NOMO-1 treated with dmso at 0.1 percent for 144 hours (cell line): ENCODE data around the gene DNAH17.
"Not testable (repeated sequence)": the region's sequence is repeated elsewhere in the genome, so short reads cannot be mapped to it uniquely, and the experiment has no call there.

Source experiments
- DNase-seq: peaks from one replicate; lab custom pipeline; 2025; ENCODE audit not compliant: unreplicated experiment; lab: John Stamatoyannopoulos, UW

DNAH17 gene

DNA sequence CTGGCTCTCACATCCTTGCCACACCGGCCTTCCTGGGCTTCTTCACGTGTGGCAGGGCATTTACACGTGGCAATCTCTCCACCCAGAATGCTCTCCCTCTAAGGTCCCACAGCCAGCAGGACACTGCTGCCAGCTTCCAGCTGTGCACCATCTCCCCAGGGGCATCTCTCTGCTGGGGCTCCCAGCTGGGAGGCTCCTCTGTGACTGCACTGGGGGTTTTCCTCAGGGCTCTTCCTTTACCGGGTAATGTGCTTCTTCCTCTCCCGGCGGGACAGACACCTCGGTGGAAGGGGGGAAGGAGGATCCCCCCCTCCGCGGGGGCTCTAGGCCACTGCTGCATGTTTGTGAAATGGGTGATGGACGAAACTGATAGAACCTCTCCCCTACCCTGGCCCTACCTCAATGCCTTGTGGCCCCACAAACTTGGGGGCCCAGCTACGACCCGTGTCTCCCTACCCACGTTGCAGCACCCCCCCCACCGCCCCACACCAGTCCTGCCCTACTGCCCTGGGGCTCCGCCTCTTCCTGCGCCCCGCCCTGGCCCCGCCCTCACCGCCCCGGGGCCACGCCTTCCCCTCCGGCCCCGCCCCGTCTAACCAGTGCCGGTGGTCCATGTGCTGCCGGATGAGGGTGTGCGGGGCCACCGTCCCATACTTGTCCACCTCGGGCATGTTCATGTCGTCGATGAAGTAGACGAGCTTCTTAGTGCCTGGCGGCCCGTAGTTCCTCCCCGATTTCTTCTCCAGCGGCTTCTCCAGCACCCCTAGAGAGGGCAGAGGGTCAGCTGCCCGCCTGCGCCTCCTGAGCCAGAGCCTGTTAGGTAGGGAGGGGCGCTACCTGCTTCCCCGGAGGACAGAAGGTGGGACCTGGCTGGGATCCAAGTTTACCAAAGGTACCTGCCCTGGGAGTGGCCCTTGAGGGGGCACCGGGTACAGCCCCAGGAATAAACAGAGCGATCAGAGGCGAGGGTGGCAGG is 92.6 kb downstream of the DNAH17 start:
- no peak for DNase-seq

DNA sequence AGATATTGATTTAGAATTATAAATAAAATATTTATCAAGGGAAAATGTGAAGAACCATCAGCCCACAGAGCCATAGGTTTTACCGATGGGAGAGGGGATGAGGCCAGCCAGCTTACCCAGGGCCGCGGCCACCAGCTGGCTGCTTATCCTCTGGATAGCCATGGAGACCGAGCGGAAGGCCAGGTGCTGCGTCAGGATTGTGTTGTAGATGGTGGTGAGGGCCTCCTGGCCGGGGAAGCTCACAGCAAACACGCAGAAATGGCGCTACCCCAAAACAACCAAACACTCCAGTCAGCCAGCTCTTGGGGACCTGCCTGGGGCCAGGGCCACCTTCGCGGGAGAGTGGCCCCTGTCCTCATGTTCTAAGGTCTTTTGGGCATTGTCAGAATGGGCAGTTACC is 97.8 kb downstream of the DNAH17 start:
- DNase-seq, result no peak

DNA sequence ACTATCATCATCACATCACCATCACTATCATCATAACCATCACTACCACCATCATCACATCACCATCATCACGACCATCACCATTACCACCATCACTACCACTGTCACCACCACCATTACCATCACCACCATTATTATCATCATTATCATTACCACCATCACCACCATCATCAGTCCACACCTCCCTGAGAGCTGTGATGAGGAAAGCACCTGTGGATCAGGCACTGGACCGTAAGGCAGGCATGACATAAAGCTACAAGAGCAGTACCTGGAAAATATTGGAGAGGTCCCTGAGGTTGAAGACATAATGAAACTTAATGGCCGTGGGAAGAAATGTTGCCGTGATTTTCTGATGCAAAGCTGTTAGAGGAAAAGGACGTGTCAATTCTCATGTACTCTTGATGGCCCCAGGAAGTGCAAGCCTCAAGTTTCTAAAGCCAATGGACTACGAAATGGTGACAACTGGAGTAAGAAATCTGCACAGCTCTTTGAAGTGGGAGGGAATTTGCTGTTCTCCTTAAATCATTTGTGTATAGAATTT is 98.4 kb downstream of the DNAH17 start:
- DNase-seq, result no peak

DNA sequence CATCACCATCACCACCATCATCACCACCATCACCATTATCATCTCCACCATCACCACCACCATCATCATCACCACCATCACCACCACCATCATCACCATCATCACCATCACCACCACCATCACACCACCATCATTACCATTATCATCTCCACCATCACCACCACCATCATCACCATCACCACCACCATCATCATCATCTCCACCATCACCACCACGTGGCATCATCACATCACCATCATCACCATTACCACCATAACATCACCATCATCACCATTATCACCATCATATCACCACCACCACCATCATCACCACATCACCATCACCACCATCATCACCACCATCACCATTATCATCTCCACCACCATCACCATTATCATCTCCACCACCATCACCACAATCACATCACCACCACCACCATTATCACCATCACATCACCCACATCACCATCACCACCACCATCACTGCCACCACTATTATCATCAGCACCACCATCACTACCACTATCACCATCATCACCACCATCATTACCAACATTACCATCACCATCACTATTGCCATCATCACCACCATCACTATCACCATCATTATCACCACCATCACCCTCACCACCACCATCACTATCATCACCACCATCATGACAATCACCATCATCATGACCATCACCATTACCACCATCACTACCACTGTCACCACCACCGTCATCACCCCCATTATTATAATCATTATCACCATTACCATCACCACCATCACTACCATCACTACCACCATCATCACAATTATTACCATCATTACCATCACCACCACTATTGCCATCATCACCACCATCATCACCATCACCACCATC is 99.1 kb downstream of the DNAH17 start:
- DNase-seq, result no peak

DNA sequence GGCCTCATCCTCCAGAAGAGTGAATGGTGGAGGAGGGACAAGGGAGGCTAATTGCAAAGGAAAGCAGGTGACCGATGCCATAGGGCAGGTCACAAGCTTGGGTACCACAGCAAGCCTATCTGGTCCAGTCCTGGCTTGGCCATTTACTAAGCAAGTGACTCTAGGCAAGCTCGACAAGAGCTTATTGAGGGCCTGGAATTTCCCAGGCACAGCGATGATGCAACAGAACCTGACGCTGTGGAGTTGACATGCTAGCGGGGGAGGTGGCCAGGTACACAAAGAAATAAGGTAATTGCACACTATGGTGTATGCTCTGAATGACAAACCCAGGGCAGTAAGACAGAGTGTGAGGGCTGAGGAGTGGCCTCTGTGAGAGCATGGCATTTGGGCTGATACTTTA is 100.2 kb downstream of the DNAH17 start:
- DNase-seq, result no peak

DNA sequence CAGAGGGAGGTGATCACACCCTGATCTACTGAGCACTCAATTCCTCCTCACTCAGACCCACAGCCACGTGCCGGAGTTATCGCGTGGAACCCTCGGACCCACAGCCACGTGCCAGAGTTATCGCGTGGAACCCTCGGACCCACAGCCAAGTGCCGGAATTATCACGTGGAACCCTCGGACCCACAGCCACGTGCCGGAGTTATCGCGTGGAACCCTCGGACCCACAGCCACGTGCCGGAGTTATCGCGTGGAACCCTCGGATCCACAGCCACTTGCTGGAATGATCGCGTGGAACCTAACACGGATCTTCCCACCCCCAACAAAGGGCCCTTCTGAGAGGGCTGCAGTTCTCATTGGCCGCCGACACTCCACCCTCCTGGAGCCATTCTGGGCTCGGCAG is 101.0 kb downstream of the DNAH17 start:
- DNase-seq, result no peak

DNA sequence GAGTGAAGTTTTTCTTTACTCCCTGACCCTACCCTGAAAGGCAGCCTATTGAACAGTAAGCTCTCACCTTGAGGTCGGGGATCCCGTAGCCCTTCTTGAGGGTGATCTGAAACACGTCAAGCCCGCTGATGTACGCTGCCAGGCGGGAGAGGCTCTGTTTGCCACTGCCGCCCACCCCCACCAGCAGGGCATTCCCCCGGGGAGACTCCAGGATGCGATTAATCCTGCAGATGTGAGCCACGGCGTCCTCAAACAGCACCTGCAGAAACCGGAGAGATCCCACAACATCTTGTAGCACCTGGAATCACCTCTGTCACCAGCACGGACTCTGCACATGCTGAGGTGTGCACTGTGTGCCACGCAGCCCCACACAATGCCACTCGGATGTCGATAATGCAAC is 102.0 kb downstream of the DNAH17 start:
- no peak for DNase-seq

DNA sequence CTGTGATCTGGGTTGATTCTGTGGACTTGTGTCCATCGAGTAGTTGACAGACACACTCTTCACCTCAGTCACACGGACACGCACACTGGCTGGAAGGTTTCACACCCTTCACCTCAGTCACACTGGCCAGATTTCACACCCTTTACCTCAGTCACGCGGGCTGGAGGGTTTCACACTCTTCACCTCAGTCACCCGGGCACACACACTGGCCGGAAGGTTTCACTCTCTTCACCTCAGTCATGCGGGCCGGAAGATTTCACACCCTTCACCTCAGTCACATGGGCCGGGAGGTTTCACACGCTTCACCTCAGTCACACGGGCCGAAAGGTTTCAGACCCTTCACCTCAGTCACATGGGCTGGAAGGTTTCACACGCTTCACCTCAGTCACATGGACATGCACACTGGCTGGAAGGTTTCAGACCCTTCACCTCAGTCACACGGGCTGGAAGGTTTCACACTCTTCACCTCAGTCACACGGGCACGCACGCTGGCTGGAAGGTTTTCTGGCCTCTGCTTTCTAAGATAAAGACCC is 102.5 kb downstream of the DNAH17 start:
- no peak for DNase-seq

DNA sequence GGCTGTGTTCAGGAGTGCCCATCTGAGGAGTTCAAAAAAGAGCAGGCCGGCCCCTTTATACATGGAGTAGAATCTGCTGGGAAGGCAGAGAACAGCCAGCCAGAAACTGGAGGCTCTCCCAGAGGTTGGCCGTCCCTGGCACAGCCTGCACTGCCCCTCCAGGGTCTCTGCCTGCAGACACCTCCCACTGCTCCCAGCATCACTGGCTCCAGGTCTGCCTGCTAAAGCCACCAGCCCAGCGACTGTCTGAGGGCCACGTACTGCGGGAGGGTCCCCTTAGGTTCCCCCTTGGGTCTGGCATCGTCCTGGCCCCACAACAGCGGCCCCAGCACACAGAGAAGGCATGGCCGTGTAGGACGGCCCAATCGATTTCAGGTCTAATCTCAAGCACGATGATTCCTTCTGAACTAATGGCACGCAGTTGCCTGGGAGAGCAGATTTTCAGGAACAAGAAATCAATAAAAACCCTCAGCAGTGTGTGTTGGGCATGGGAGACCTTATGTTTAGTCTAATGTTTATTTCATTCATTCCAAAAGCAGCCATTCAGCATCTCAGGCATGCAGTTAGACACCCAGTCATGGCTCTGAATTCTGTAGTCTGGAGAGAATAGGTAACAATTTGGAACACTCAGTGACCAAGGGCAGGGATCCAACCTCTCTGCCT is 103.1 kb downstream of the DNAH17 start:
- no peak for DNase-seq

DNA sequence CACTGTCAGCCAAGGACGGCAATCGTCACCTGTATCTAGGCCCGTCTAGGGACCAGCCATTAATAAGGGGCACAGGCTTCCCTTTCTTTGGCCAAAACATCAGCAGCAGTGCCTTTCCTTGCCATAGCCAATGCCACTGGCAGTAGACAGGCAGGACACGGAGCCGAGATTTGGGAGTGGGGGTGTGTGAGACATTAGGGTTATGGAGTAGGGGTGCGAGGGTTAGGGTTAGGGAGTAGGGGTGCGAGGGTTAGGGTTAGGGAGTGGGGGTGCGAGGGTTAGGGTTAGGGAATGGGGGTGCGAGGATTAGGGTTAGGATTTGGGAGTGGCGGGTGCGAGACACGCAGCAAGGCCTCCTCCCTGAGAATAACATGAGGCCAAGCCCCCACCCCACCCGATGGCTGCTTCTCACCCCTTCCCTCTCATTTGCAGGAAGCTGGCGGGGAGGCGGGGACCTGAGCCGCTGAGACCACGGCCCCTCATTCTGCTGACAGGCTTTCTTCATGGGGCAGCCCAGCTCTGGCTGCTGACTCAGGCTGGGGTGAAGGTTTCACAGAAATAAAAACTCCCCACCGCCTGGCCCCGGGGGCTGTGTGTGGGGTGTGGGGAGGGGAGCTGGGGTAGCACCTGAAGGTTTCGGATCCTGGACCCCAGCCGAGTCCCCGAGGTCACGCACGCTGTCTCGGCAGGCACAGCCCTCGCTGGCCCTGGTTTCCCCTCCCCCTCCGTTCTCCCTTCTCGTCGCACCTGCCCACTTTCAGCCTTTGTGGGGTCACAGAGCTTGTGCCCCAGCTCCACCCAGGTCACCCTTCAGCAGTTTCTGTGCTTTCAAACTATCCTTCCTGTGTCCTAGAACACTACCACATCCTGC is 104.9 kb downstream of the DNAH17 start:
- no peak for DNase-seq

DNA sequence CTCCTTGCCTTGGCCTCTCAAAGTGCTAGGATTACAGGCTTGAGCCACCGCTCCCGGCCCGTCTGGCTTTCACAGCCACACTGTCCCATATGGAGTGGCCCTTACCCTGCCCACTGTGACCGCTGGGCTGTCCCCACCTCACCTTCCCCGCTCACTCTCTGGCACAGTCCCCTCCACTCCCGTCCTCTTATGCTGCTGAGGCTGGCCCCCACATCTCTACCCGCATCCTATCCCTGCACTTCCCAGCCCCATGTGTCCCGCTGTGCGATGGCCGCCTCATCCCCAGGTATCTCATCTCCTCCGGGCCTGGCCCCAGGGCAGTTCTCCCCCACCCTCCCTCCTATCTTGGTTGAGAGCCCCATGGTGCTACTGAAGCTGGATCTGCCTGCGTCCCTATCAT is 105.6 kb downstream of the DNAH17 start:
- DNase-seq, result no peak

DNA sequence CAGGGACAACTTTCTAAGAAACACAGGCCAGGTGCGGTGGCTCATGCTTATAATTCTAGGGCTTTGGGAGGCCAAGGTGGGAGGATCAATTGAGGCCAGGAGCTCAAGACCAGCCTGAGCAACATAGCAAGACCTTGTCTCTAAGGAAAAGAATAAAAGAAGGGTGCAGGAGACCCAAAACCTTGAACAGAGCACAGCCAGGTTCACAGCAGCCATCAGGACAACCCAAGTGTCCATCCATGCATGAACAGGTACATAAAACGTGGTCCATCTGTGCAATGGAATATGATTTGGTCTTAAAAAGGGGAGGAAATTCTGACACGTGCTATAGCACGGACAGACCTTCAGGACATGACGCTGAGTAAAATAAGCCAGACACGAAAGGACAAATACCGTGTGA is 107.8 kb downstream of the DNAH17 start:
- no peak for DNase-seq

DNA sequence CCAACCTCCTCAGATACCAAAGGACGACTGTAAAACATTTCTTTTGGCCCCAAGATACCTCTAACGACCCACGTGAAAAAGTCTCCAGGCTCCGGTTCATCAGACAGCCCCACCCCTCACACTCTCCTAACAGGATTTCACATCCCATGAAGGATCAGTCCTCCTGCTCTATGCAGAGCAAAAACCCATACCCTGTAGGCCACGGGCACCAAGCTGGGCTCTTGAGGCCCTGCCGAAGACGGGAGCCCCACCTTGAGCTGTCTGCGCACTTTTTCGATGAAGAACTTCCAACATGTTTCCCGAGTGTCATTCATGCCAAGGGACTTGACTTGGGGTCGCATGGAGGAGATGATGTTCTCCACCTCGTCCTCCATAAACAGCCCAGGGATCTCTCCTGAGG is 108.8 kb downstream of the DNAH17 start:
- no peak for DNase-seq

DNA sequence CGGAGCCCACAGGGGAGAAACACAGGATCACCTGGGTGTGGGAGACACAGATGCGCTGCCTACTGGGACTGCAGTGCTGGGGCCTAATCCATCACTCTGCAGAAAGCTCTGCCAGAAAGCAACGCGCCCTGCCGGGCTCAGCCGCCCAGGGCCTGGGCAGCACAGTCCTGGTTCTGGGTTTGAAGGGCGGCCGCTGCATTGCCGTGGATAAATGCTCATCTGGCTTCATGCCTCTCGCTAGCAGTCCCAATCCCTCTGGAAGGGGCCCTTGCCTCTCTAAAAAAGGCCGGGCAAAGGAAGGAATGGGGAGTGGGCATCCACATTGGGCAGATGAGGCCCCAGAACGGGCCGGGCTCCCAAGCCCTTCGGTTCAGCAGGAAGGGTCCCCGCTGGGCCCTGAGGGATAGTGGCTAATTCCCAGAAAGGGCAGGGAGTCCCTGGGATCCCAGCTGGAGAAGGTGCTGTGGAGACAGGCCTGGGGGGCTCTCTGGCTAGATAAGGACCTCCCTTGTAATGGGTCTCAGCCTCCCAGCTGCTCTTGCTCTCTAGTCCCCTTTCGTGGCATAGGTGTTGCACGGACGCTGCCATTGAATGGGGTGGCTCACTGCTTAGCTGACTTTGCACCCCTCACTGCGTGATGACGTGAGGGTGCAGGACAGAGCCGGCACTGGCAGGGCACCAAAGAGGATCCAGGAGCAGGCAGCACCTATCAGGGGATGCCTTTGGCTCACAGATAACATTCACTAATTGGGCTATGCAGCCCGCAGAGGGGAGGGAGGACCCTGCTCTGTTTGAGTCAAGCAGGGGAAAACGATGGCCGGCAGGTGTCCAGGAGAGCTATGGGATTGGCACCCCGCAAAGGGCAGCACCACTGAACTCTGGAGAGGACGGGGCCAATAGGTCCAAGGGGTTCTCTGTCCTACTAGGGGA is 110.1 kb downstream of the DNAH17 start:
- DNase-seq, result no peak

DNA sequence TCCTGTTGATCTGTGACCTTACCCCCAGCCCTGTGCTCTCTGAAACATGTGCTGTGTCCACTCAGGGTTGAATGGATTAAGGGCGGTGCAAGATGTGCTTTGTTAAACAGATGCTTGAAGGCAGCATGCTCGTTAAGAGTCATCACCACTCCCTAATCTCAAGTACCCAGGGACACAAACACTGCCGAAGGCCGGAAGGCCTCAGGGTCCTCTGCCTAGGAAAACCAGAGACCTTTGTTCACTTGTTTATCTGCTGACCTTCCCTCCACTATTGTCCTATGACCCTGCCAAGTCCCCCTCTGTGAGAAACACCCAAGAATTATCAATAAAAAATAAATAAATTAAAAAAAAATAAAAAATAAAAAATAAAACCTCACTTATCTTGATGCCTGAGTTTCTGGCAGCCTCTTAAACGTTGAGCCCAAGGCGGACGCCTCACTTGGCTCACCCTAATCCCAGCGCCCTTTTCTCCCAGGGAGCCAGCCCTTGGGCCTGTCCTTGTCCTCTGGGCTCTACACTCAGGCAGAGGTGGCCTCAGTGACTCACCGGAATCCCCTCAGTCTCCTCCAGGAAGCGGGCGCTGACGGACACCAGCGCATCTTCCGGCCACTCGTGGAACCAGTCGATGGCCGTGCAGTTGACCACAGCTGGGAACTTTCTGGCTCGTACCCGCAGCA is 110.9 kb downstream of the DNAH17 start:
- DNase-seq, result not testable (repeated sequence)

DNA sequence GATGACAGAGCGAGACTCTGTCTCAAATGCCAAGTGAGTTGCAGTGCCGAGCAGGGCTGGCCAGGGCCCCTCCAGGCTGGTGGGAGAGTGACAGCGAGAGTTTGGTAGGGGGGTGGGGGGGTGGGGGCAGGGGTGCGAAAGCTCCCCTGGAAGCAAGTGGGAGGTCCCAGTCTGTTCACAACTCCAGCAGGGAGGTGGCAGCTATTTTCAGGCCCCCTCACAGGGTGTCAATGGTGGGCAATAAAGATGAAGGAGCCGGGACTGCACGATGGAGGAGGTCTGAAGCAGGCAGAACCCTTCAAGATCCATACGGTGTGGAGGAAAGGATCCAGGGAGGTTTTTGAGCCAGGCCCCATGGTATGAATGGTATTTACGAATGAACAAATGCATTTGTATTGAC is 115.0 kb downstream of the DNAH17 start:
- DNase-seq, result no peak

DNA sequence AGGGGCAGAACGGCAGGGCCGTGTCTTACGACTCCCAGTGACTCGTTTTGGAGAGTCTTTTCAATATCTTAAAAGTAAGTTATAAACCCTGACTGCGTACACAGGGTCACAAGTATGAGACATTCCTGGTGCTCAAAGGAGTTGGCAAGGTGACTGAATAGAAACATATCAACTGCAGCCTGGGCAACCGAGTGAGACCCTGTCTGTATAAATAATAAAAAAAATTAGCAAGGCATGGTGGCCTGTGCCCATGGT is 115.5 kb downstream of the DNAH17 start:
- no peak for DNase-seq

DNA sequence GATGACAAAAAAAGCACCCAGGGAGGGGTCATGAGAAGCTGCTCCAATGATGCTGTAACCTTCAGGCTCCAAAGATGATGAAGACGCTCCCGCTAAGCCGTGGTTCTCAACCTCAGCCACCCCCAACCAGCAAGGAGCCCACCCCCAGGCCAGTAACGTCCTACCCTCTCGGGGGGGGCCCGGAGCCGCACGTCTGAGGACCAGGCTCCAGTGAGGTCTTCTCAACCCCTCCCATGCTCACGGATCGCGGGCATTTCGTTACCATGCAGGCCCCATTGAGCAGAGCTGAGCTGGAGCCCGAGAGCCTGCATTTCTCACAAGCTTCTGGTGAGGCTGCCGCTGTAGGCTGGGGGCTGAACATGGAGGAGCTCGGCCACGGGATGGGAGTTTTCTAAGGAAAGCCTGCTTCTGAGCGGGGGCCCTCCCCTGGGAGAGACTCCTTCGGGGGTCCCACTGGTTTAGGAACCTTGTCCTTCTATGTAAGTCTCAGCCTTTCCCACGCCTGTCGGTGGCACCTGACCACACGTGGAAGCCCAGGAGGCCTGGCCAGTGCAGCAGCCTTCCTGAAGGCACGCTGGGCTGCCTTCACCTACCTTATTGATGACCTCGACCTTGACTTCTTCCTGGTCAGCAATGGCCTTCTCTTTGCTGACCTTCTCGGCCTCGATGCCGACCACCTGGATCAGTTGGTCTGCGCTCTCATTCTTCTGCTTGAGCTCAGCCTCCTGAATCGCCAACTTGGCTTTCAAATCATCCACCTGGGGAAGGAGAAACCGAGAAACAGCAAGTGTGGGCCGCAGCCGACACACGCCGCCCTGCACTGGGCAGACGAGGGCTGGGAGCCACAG is 116.0 kb downstream of the DNAH17 start:
- no peak for DNase-seq
